Natural killer cell treated with Interleukin-12 subunit alpha and Interleukin-12 subunit beta and Interleukin-15 and Interleukin-18, amount 100 ng/mL, for 72 hours (primary cell): ENCODE results near the gene BMERB1. TPM values are rescaled to one million over a fixed set of nuclear protein-coding genes. Genes with fewer than 3 reads are reported as not detected.
A peak's percentile ranks its signal among the peaks of the same experiment; 100 is the strongest.

Experiments used
- ATAC-seq, 2 donors: fragments of 150-1000 bp; cut with Tn5 transposase in 1 of 2; sonication (Bioruptor Pico), chemical (Tn5 transposase) in 1 of 2; 2 replicates each; pipeline ENCODE4 v1.10.0; 2021
- DNase-seq: peaks from one replicate; pipeline ENCODE4 v3.0.0; 2022; ENCODE audit warnings: low spot score
- H3K27ac Mint-ChIP-seq, 2 donors: 1 replicate in 1 of 2; 2 replicates in 1 of 2; pipeline ENCODE4 v1.8.0; 2022; ENCODE audit warnings: mixed read lengths in 2 of 2, mild to moderate bottlenecking in 1 of 2, moderate library complexity in 1 of 2
- H3K27me3 Mint-ChIP-seq, 2 donors: 1 replicate in 1 of 2; 2 replicates in 1 of 2; pipeline ENCODE4 v1.8.0; 2022; ENCODE audit warnings: mixed read lengths in 2 of 2
- H3K36me3 Mint-ChIP-seq: one replicate; pipeline ENCODE4 v1.8.0; 2022; ENCODE audit warnings: mixed read lengths
- H3K4me1 Mint-ChIP-seq, 2 donors: 1 replicate in 1 of 2; 2 replicates in 1 of 2; pipeline ENCODE4 v1.8.0; 2022; ENCODE audit warnings: low read depth in 2 of 2, mixed read lengths in 2 of 2, mild to moderate bottlenecking in 1 of 2
- H3K4me3 Mint-ChIP-seq: one replicate; pipeline ENCODE4 v1.8.0; 2022; ENCODE audit warnings: mixed read lengths
- H3K9me3 Mint-ChIP-seq: 2 replicates; pipeline ENCODE4 v1.8.0; 2022; ENCODE audit warnings: mixed read lengths
- total RNA-seq, 2 donors: library from RNA; stranded (reverse); gene quantifications; one replicate each; pipeline ENCODE4 v1.2.3, GENCODE V29; 2022

BMERB1 gene
- total RNA-seq, 2 donors from 2014 or later = 5.4 to 7.3 TPM

- peaks cover 0 to 5% of the 10 kb centered on the region in 2 donors for H3K4me1 Mint-ChIP-seq
- no peak overlapping the region for H3K4me3 Mint-ChIP-seq
- H3K36me3 Mint-ChIP-seq = no peaks in the 10 kb centered on the region
- H3K9me3 Mint-ChIP-seq = no peaks in the 10 kb centered on the region
- no peaks in the 10 kb centered on the region for H3K27me3 Mint-ChIP-seq
- DNase-seq (no peak), ATAC-seq (no peak)
- H3K27ac Mint-ChIP-seq = no peak overlapping the region
Measured at GRCh38 chr16:15486661-15487060, 52.3 kb downstream of the BMERB1 start.

- Mint-ChIP-seq H3K27me3 (no peaks in the 10 kb centered on the region), H3K4me1 (no peaks in the 10 kb centered on the region), H3K27ac (no peak overlapping the region), H3K36me3 (no peaks in the 10 kb centered on the region), H3K9me3 (no peaks in the 10 kb centered on the region), H3K4me3 (no peak overlapping the region)
- no peak for ATAC-seq
- no peak for DNase-seq
Measured at GRCh38 chr16:15487336-15488284, 53.2 kb downstream of the BMERB1 start.

- Mint-ChIP-seq H3K27me3 (no peaks in the 10 kb centered on the region), H3K4me3 (no peak overlapping the region), H3K9me3 (no peaks in the 10 kb centered on the region), H3K27ac (no peak overlapping the region), H3K36me3 (no peaks in the 10 kb centered on the region), H3K4me1 (no peaks in the 10 kb centered on the region)
- DNase-seq (no peak), ATAC-seq (no peak)
Measured at GRCh38 chr16:15489016-15489415, 54.6 kb downstream of the BMERB1 start.

- Mint-ChIP-seq H3K9me3 (no peaks in the 10 kb centered on the region), H3K27ac (no peak overlapping the region), H3K4me3 (no peak overlapping the region), H3K36me3 (no peaks in the 10 kb centered on the region), H3K4me1 (no peaks in the 10 kb centered on the region), H3K27me3 (no peaks in the 10 kb centered on the region)
- DNase-seq = no peak
- no peak for ATAC-seq
Measured at GRCh38 chr16:15490123-15490711, 55.8 kb downstream of the BMERB1 start.

- DNase-seq (no peak), ATAC-seq (no peak)
- Mint-ChIP-seq H3K27me3 (no peaks in the 10 kb centered on the region), H3K27ac (no peak overlapping the region), H3K36me3 (no peaks in the 10 kb centered on the region), H3K4me3 (no peak overlapping the region), H3K9me3 (no peaks in the 10 kb centered on the region), H3K4me1 (peaks cover 3 to 6% of the 10 kb centered on the region in 2 donors)
Measured at GRCh38 chr16:15491411-15491810, 57.0 kb downstream of the BMERB1 start.

- Mint-ChIP-seq H3K9me3 (no peaks in the 10 kb centered on the region), H3K4me1 (peaks cover 3 to 6% of the 10 kb centered on the region in 2 donors), H3K27ac (no peak overlapping the region), H3K4me3 (no peak overlapping the region), H3K36me3 (no peaks in the 10 kb centered on the region), H3K27me3 (no peaks in the 10 kb centered on the region)
- no peak for ATAC-seq
- DNase-seq = no peak
Measured at GRCh38 chr16:15492091-15492740, 57.8 kb downstream of the BMERB1 start.

GRCh38 chr16:15493466-15494180, 59.2 kb downstream of the BMERB1 start:
- ATAC-seq (no peak), DNase-seq (no peak)
- H3K27ac Mint-ChIP-seq = no peak overlapping the region
- H3K4me1 Mint-ChIP-seq = peaks cover 3 to 6% of the 10 kb centered on the region in 2 donors
- no peaks in the 10 kb centered on the region for H3K27me3 Mint-ChIP-seq
- H3K4me3 Mint-ChIP-seq = no peak overlapping the region
- H3K9me3 Mint-ChIP-seq = no peaks in the 10 kb centered on the region
- no peaks in the 10 kb centered on the region for H3K36me3 Mint-ChIP-seq

- DNase-seq (no peak), ATAC-seq (no peak)
- Mint-ChIP-seq H3K4me1 (peaks cover 3 to 6% of the 10 kb centered on the region in 2 donors), H3K27ac (no peak overlapping the region), H3K36me3 (no peaks in the 10 kb centered on the region), H3K4me3 (no peak overlapping the region), H3K27me3 (no peaks in the 10 kb centered on the region), H3K9me3 (no peaks in the 10 kb centered on the region)
Measured at GRCh38 chr16:15494236-15494635, 59.8 kb downstream of the BMERB1 start.

- Mint-ChIP-seq H3K36me3 (no peaks in the 10 kb centered on the region), H3K27me3 (no peaks in the 10 kb centered on the region), H3K9me3 (no peaks in the 10 kb centered on the region), H3K4me3 (no peak overlapping the region), H3K4me1 (peaks cover 3 to 6% of the 10 kb centered on the region in 2 donors), H3K27ac (no peak overlapping the region)
- ATAC-seq (no peak), DNase-seq (no peak)
Measured at GRCh38 chr16:15495898-15496297, 61.5 kb downstream of the BMERB1 start.

GRCh38 chr16:15498427-15499175, 64.2 kb downstream of the BMERB1 start:
- ATAC-seq (no peak), DNase-seq (no peak)
- H3K36me3 Mint-ChIP-seq = no peaks in the 10 kb centered on the region
- no peaks in the 10 kb centered on the region for H3K9me3 Mint-ChIP-seq
- H3K27ac Mint-ChIP-seq = peak overlapping the region in 1 of 2 donors; percentile 22
- peaks cover 3 to 6% of the 10 kb centered on the region in 2 donors for H3K4me1 Mint-ChIP-seq
- no peaks in the 10 kb centered on the region for H3K27me3 Mint-ChIP-seq
- no peak overlapping the region for H3K4me3 Mint-ChIP-seq

GRCh38 chr16:15502041-15502725, 67.8 kb downstream of the BMERB1 start:
- Mint-ChIP-seq H3K36me3 (no peaks in the 10 kb centered on the region), H3K27ac (no peak overlapping the region), H3K27me3 (peaks cover 0 to 9% of the 10 kb centered on the region in 2 donors), H3K4me3 (no peak overlapping the region), H3K9me3 (no peaks in the 10 kb centered on the region), H3K4me1 (peaks cover 0 to 1% of the 10 kb centered on the region in 2 donors)
- DNase-seq = no peak
- ATAC-seq = no peak

GRCh38 chr16:15506441-15506840, 72.1 kb downstream of the BMERB1 start:
- Mint-ChIP-seq H3K4me3 (no peak overlapping the region), H3K4me1 (peaks cover 11 to 17% of the 10 kb centered on the region in 2 donors), H3K9me3 (no peaks in the 10 kb centered on the region), H3K27me3 (peaks cover 0 to 11% of the 10 kb centered on the region in 2 donors), H3K27ac (no peak overlapping the region), H3K36me3 (no peaks in the 10 kb centered on the region)
- ATAC-seq (no peak), DNase-seq (no peak)
